Measurements from ENCODE around the gene PRKCZ.

PRKCZ gene

GRCh38 chr1:2067981-2068380 is 17.8 kb downstream of the PRKCZ start:
- DNase-seq = no peak

- DNase-seq = no peak
These were observed 18.7 kb downstream of the PRKCZ start for GRCh38 chr1:2068951-2069350.

- DNase-seq = no peak
These were observed 19.8 kb downstream of the PRKCZ start for GRCh38 chr1:2070016-2070415.

GRCh38 chr1:2070800-2071530 is 20.8 kb downstream of the PRKCZ start:
- no peak for DNase-seq

DNA sequence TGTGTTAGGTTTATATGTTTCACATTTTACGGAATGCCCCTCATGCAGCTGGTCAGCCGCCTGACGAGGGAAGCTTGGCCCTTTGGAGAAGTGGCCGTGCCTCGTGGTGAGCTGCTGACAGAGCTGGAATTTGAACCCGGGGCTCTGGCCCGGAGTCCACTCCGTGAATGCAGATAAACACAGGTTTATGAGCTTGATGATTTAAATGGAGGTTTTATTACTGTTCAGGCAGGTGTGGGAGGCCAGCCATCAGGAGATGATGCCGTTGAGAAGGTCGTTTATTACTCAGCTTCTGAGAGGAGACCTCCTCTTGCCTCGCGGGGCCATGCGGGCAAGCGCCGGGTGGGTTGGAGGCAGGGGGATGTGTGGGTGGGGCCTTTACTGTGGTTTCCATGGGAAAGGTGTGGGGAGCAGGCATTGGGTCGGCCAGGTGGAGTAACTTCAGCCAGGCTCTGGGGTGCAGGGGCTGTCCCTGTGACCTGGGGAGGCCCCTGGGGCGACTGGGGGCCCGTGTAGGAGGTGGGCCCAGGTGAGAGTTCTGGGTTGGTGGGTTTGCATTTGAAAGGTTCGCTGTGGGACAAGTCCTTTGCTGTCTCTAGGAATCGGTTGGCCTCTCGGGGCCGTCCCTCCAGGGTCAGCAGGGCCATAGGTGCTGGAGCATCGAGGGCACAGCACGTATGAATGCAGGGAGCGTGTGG is 22.0 kb downstream of the PRKCZ start:
- no peak for DNase-seq

- DNase-seq = no peak
These were observed 22.7 kb downstream of the PRKCZ start for GRCh38 chr1:2072891-2073290.

DNA sequence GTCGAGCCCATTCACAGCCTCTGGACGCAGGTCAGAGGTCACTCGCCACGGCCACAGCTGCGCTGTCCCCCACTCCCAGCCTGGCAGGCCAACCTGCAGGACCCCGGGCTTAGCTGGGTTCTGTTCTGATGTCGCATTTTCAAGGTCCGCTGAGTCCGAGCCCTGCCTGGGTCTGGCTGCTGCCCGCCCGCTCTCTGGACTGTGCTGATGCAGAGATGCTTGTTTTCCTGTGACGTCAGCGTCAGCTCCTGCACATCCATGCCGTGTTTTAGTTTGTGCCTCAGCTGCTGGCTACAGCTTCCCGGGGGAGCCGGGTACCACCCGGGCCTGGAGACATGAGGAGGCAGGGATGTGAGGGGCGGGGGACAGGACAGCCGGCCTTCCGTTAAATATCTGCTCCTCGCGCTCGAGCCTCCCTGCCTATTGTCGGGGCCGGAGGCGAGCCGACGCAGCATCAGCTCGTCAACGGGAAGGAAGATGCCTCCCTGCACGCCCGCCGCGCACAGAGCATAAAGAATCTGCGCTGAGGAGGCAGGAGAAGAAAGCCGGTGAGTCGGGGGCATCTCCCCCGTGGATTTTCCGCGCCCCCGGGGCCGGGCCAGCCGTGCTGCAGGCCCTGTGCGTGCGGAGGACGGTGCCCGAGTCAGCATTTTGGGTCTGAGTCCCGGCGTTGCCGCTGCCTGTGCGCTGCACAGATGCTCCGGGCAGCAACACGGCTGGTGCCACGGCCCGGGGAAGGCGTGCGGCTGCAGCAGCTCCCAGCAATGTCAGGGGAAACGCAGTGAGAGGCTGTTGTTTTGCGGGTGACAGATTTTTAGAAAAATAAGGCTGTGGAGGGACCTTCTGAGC is 23.4 kb downstream of the PRKCZ start:
- DNase-seq = no peak

- no peak for DNase-seq
These were observed 24.2 kb downstream of the PRKCZ start for GRCh38 chr1:2074396-2074795.

- no peak for DNase-seq
These were observed 24.9 kb downstream of the PRKCZ start for GRCh38 chr1:2074944-2075740.

GRCh38 chr1:2076826-2077225 is 26.6 kb downstream of the PRKCZ start:
- no peak for DNase-seq

DNA sequence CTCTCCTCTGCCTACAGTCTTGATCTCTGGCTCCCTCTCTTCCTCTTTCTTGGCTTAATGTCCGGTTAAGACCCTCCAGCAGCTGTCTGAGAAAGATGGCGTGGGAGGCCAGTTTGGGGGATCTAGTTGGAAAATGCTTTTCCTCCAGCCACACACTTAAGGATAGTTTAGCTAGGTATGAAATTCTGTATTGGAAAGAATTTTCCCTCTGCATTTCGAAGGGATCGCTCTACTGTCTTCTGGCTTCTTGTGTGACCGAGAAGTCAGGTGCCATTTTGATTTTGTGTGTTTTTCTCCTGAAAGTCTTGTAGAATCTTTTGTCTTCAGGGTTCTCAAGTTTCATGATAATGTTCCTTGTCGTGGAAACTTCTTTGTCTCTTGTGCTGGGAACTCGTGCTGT is 28.0 kb downstream of the PRKCZ start:
- DNase-seq = no peak

- DNase-seq = no peak
These were observed 29.3 kb downstream of the PRKCZ start for GRCh38 chr1:2079396-2080085.

- no peak for DNase-seq
These were observed 29.9 kb downstream of the PRKCZ start for GRCh38 chr1:2080140-2080539.

DNA sequence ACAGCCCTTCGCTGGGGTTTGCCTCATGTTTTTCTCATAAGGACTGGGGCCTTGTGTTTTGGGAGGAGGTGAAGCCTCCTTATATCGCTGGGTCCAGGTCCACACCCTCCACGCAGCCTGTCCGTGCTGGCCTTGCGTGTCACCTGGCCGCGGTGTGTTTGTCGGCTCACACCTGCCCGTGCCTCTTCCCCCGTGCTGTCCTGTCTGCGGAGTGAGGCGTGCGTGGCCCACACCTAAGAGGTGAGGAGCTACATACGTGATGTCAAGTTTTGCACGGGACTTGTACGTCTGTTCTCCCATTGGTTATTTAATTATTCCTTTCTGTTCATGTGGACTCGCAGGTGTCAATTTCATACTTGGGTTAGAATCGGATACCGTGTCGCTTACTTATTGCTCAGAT is 30.7 kb downstream of the PRKCZ start:
- no peak for DNase-seq

DNA sequence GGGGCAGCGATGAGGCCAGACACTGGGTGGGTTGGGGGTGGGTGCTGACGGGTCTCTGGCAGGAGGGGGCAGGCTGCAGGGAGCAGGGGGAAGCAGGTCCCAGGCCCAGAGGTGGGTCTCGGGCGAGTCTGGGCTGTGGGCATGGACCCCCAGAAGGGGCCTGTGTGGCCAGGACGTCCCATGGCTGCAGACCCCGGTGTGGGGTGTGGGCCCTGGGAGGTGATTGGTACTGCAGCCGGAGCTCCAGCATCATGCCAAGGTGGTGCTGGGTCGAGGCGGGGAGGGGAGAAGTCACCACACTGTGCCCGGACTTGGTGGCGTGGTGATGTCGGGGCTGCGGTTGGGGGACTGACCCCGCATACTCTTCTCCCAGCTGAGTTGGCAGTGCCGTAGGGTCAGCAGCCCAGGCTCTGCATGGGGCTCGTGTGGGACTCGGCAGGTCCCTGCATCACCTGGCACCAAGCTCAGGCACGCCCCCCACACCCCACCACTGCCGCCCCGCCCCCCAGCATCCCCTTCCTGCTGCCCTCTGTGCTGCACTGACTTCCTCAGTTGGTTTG is 31.2 kb downstream of the PRKCZ start:
- no peak for DNase-seq

DNA sequence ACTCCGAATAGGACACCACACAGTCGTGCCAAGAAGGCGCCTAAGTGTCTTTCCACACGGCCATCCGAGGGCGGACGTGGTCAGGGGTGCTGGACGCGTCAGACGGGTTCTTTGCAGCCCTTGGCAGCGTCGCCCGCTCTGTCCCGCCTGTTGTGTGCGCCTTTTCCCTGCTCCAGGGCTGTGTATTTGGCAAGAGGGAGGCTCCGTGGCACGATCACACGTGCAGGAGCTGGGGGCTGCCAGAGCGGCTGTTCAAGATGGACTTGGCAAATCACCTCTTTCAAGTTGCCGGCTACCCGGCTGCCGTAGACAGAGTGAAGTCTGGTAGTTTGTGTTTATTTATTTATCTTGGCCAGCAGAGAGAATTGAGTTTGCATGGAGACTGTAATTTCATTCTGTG is 31.9 kb downstream of the PRKCZ start:
- no peak for DNase-seq

DNA sequence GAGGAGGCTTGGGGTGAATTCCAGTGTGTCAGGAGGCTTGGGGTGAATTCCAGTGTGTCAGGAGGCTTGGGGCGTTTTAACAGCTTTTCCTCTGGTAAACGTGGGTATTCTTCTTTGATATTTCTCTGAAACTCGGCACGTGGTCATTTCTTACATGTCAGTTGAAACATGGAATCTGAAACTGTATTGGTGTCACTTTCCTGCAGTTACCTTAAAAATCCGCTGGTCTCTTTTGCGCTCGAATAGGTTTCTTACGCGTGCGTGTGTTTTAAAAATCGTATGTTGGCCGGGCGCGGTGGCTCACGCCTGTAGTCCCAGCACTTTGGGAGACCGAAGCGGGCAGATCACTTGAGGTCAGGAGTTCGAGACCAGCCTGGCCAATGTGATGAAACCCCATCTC is 33.5 kb downstream of the PRKCZ start:
- DNase-seq = no peak

GRCh38 chr1:2084306-2084705 is 34.1 kb downstream of the PRKCZ start:
- DNase-seq = no peak

GRCh38 chr1:2085080-2085479 is 34.9 kb downstream of the PRKCZ start:
- DNase-seq = no peak

GRCh38 chr1:2086446-2087078 is 36.4 kb downstream of the PRKCZ start:
- no peak for DNase-seq

GRCh38 chr1:2087766-2088165 is 37.6 kb downstream of the PRKCZ start:
- no peak for DNase-seq

DNA sequence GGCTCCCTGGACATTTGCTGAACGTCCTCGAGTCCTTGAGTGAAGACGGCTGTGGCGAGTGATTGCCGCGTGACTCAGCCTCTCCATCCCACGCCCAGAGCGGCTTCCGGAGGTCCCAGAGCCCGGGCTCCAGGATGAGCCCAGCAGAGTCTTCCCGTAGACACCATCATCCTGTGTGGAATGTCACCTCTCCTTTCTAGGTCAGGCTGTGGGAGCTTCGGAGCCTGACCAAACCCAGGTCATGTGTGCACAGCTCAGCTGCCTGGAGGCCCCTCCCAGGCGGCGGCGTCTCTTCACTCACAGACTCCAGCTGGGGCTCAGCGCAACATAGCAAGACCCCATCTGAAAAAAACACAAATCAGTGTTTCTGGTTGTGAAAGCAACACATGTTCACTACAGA is 38.2 kb downstream of the PRKCZ start:
- DNase-seq = no peak

Measured in GDM1 (cell line).